Measurements from ENCODE around the gene LEMD2.
"Not testable (repeated sequence)": the region's sequence is repeated elsewhere in the genome, so short reads cannot be mapped to it uniquely, and the experiment has no call there.

DNA sequence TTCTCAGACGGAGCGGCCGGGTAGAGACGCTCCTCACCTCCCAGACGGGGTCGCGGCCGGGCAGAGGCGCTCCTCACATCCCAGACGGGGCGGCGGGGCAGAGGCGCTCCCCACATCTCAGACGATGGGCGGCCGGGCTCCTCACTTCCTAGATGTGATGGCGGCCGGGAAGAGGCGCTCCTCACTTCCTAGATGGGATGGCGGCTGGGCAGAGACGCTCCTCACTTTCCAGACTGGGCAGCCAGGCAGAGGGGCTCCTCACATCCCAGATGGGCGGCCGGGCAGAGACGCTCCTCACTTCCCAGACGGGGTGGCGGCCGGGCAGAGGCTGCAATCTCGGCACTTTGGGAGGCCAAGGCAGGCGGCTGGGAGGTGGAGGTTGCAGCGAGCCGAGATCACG is 43.9 kb upstream of the LEMD2 start:
- TF ChIP-seq POLR2A, CTCF, POLR2AphosphoS5 (IDR thresholded peaks at IDR 0.05): not testable (repeated sequence)
